ENCODE data around the gene SCN3A. TPM values are rescaled to one million over a fixed set of nuclear protein-coding genes. Genes with fewer than 3 reads are reported as not detected.

SCN3A gene
- total RNA-seq, 1 experiment from 2014 or later: 0.07 TPM

- Histone ChIP-seq H3K4me2 (ENCODE audit: low read length) (no peak overlapping the region), H3K27ac (ENCODE audit: low read length) (no peak overlapping the region), H3K9me2 (replicated peaks; ENCODE audit: low read length) (no peaks in the 10 kb centered on the region), H3K4me1 (ENCODE audit: insufficient read depth, low read length) (no peaks in the 10 kb centered on the region), H3K36me3 (ENCODE audit: low read depth, low read length) (no peaks in the 10 kb centered on the region), H3K79me2 (ENCODE audit: low read length) (no peaks in the 10 kb centered on the region), H4K20me1 (ENCODE audit: low read length) (no peaks in the 10 kb centered on the region), H3K9me3 (ENCODE audit: low read length) (no peaks in the 10 kb centered on the region), H3K4me3 (ENCODE audit: low read length) (no peak overlapping the region), H2AFZ (ENCODE audit: low read length) (no peak overlapping the region), H3K9ac (ENCODE audit: low read length) (no peak overlapping the region), H3F3A (ENCODE audit: low read length, unreplicated experiment) (no peaks in the 10 kb centered on the region), H3K27me3 (ENCODE audit: low read length) (no peaks in the 10 kb centered on the region)
- DNase-seq: no peak
- intact Hi-C loops (cut with micrococcal nuclease): no loop called here
- TF ChIP-seq EZH2 (IDR thresholded peaks at IDR 0.05; ENCODE audit: low read length, unreplicated experiment) (no peak), EZH2phosphoT487 (IDR thresholded peaks at IDR 0.05; ENCODE audit: borderline replicate concordance, low read length) (no peak)
- TF ChIP-seq, protein P1, sequence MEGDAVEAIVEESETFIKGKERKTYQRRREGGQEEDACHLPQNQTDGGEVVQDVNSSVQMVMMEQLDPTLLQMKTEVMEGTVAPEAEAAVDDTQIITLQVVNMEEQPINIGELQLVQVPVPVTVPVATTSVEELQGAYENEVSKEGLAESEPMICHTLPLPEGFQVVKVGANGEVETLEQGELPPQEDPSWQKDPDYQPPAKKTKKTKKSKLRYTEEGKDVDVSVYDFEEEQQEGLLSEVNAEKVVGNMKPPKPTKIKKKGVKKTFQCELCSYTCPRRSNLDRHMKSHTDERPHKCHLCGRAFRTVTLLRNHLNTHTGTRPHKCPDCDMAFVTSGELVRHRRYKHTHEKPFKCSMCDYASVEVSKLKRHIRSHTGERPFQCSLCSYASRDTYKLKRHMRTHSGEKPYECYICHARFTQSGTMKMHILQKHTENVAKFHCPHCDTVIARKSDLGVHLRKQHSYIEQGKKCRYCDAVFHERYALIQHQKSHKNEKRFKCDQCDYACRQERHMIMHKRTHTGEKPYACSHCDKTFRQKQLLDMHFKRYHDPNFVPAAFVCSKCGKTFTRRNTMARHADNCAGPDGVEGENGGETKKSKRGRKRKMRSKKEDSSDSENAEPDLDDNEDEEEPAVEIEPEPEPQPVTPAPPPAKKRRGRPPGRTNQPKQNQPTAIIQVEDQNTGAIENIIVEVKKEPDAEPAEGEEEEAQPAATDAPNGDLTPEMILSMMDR (conservative IDR thresholded peaks at IDR 0.05; ENCODE audit: low read depth, low read length): no peak
- BruUV-seq (replicated peaks): no TSS peak
- ChIA-PET POLR2A (ENCODE audit: unreplicated experiment) (no interaction called here), CTCF (no interaction called here)
- ATAC-seq: no peak
These were observed 48.7 kb downstream of the SCN3A start for GRCh38 chr2:165155152-165155551.

GRCh38 chr2:165149439-165149838, 54.4 kb downstream of the SCN3A start:
- Histone ChIP-seq H3K27me3 (ENCODE audit: low read length) (0 out of 2 replicates have a peak, but pooled peaks cover 6% of the 10 kb centered on the region), H3F3A (ENCODE audit: low read length, unreplicated experiment) (no peaks in the 10 kb centered on the region), H3K9me3 (ENCODE audit: low read length) (no peaks in the 10 kb centered on the region), H4K20me1 (ENCODE audit: low read length) (no peaks in the 10 kb centered on the region), H3K4me3 (ENCODE audit: low read length) (no peak overlapping the region), H3K4me1 (ENCODE audit: insufficient read depth, low read length) (no peaks in the 10 kb centered on the region), H3K79me2 (ENCODE audit: low read length) (no peaks in the 10 kb centered on the region), H2AFZ (ENCODE audit: low read length) (no peak overlapping the region), H3K27ac (ENCODE audit: low read length) (no peak overlapping the region), H3K36me3 (ENCODE audit: low read depth, low read length) (no peaks in the 10 kb centered on the region), H3K9ac (ENCODE audit: low read length) (no peak overlapping the region), H3K4me2 (ENCODE audit: low read length) (no peak overlapping the region), H3K9me2 (replicated peaks; ENCODE audit: low read length) (no peaks in the 10 kb centered on the region)
- BruUV-seq (replicated peaks): no TSS peak
- POLR2A ChIA-PET (ENCODE audit: unreplicated experiment): no interaction called here
- intact Hi-C loops (cut with micrococcal nuclease): loop anchor here (5.0 kb wide), 1 partner anchor 38 kb away; no protein-coding TSS in a partner anchor
- CTCF ChIA-PET: no interaction called here
- DNase-seq (no peak), ATAC-seq (no peak)
- TF ChIP-seq EZH2 (IDR thresholded peaks at IDR 0.05; ENCODE audit: low read length, unreplicated experiment) (no peak), EZH2phosphoT487 (IDR thresholded peaks at IDR 0.05; ENCODE audit: borderline replicate concordance, low read length) (no peak)
- TF ChIP-seq, protein P1 (conservative IDR thresholded peaks at IDR 0.05; ENCODE audit: low read depth, low read length): no peak

- no TSS peak for BruUV-seq (replicated peaks)
- H3F3A ChIP-seq (ENCODE audit: low read length, unreplicated experiment): no peaks in the 10 kb centered on the region
- no peak overlapping the region for H3K9ac ChIP-seq (ENCODE audit: low read length)
- ATAC-seq (peak; percentile 22), DNase-seq (peak; percentile 15)
- H3K4me1 ChIP-seq (ENCODE audit: insufficient read depth, low read length): no peaks in the 10 kb centered on the region
- H3K27me3 ChIP-seq (ENCODE audit: low read length): 0 out of 2 replicates have a peak, but pooled peaks cover 6% of the 10 kb centered on the region
- intact Hi-C loops (cut with micrococcal nuclease): loop anchor here (5.0 kb wide), 1 partner anchor 40 kb away; no protein-coding TSS in a partner anchor
- ChIA-PET CTCF (no interaction called here), POLR2A (ENCODE audit: unreplicated experiment) (no interaction called here)
- no peak overlapping the region for H3K4me2 ChIP-seq (ENCODE audit: low read length)
- H3K9me2 ChIP-seq (replicated peaks; ENCODE audit: low read length): no peaks in the 10 kb centered on the region
- H3K9me3 ChIP-seq (ENCODE audit: low read length): no peaks in the 10 kb centered on the region
- H3K4me3 ChIP-seq (ENCODE audit: low read length): no peak overlapping the region
- H3K27ac ChIP-seq (ENCODE audit: low read length): no peak overlapping the region
- TF ChIP-seq EZH2phosphoT487 (IDR thresholded peaks at IDR 0.05; ENCODE audit: borderline replicate concordance, low read length): no peak
- TF ChIP-seq, protein P1 (conservative IDR thresholded peaks at IDR 0.05; ENCODE audit: low read depth, low read length): no peak
- TF ChIP-seq EZH2 (IDR thresholded peaks at IDR 0.05; ENCODE audit: low read length, unreplicated experiment): no peak
- H3K79me2 ChIP-seq (ENCODE audit: low read length): no peaks in the 10 kb centered on the region
- no peak overlapping the region for H2AFZ ChIP-seq (ENCODE audit: low read length)
- H4K20me1 ChIP-seq (ENCODE audit: low read length): no peaks in the 10 kb centered on the region
- no peaks in the 10 kb centered on the region for H3K36me3 ChIP-seq (ENCODE audit: low read depth, low read length)
These were observed 56.4 kb downstream of the SCN3A start for GRCh38 chr2:165147186-165148045.
